Lower lobe of right lung (tissue), 2 donors: ENCODE measurements around the gene ARNT2. TPM values are rescaled to one million over a fixed set of nuclear protein-coding genes. Genes with fewer than 3 reads are reported as not detected.

Experiments
- ATAC-seq, 2 donors: fragments of 200-7000 bp; cut with Tn5 transposase; one replicate each; pipeline ENCODE4 v1.9.1; 2020 to 2022; ENCODE audit warnings: mild to moderate bottlenecking in 2 of 2, moderate library complexity in 2 of 2
- DNase-seq: peaks from one replicate; pipeline ENCODE4 v3.0.0-alpha.2; 2020
- H3K27ac ChIP-seq: fragments of 200-600 bp; one replicate; pipeline ENCODE4 v1.8.0; 2022
- H3K27me3 ChIP-seq: fragments of 200-600 bp; one replicate; pipeline ENCODE4 v1.8.0; 2022; ENCODE audit warnings: low read depth
- H3K36me3 ChIP-seq: fragments of 200-600 bp; one replicate; pipeline ENCODE4 v1.8.0; 2022; ENCODE audit warnings: mild to moderate bottlenecking
- H3K4me1 ChIP-seq: fragments of 200-600 bp; one replicate; pipeline ENCODE4 v1.8.0; 2022
- H3K4me3 ChIP-seq: fragments of 200-600 bp; one replicate; pipeline ENCODE4 v1.8.0; 2022; ENCODE audit warnings: mild to moderate bottlenecking
- H3K9me3 ChIP-seq: fragments of 200-600 bp; one replicate; pipeline ENCODE4 v1.8.0; 2022
- CTCF ChIP-seq: fragments of 200-600 bp; IDR thresholded peaks from one replicate; pipeline ENCODE4 v1.8.0; 2022; ENCODE audit warnings: antibody characterized with exemption, mild to moderate bottlenecking
- intact Hi-C: fragments of 100-400 bp; cut with DNase I; formaldehyde crosslinking; loops from one replicate; pipeline ENCODE4 v1.11.0; 2022
- total RNA-seq: library from RNA; stranded (reverse); fragmentation: NEBNext Ultra II Directional; extraction: Animal tissue kit (Norgen Biotek cat#: 25700); gene quantifications from one replicate; pipeline ENCODE4 v1.2.1, GENCODE V29; 2021
- donor health status: DM: no; HTN: yes; CAD: no; lungs with severe emphysema.

ARNT2 gene
- total RNA-seq, 1 donor from 2014 or later, result 11.4 TPM

GRCh38 chr15:80549191-80549590 lies 145.0 kb downstream of the ARNT2 start:
- no peak overlapping the region for H3K4me3 ChIP-seq
- no peaks in the 10 kb centered on the region for H3K9me3 ChIP-seq
- no peak for TF ChIP-seq CTCF
- no peak for ATAC-seq
- H3K27me3 ChIP-seq, result no peaks in the 10 kb centered on the region
- peaks cover 19% of the 10 kb centered on the region for H3K4me1 ChIP-seq
- H3K27ac ChIP-seq, result no peak overlapping the region
- intact Hi-C loops, result no loop called here
- H3K36me3 ChIP-seq, result no peaks in the 10 kb centered on the region
- no peak for DNase-seq

GRCh38 chr15:80549654-80550053 lies 145.5 kb downstream of the ARNT2 start:
- peaks cover 20% of the 10 kb centered on the region for H3K4me1 ChIP-seq
- no peak overlapping the region for H3K27ac ChIP-seq
- no peak for DNase-seq
- H3K4me3 ChIP-seq, result no peak overlapping the region
- intact Hi-C loops, result no loop called here
- TF ChIP-seq CTCF, result no peak
- no peak for ATAC-seq
- H3K36me3 ChIP-seq, result no peaks in the 10 kb centered on the region
- H3K27me3 ChIP-seq, result no peaks in the 10 kb centered on the region
- no peaks in the 10 kb centered on the region for H3K9me3 ChIP-seq

- Histone ChIP-seq H3K4me3 (no peak overlapping the region), H3K9me3 (no peaks in the 10 kb centered on the region), H3K4me1 (peaks cover 26% of the 10 kb centered on the region), H3K36me3 (no peaks in the 10 kb centered on the region), H3K27ac (no peak overlapping the region), H3K27me3 (no peaks in the 10 kb centered on the region)
- DNase-seq, result no peak
- intact Hi-C loops, result no loop called here
- ATAC-seq, result peak; percentile 89 to 92
- no peak for TF ChIP-seq CTCF
Measured at GRCh38 chr15:80550219-80550907, 146.2 kb downstream of the ARNT2 start.

- Histone ChIP-seq H3K36me3 (no peaks in the 10 kb centered on the region), H3K27ac (no peak overlapping the region), H3K4me3 (no peak overlapping the region), H3K27me3 (no peaks in the 10 kb centered on the region), H3K9me3 (no peaks in the 10 kb centered on the region), H3K4me1 (peaks cover 26% of the 10 kb centered on the region)
- no peak for DNase-seq
- intact Hi-C loops, result no loop called here
- no peak for TF ChIP-seq CTCF
- ATAC-seq, result peak in 1 of 2 donors; percentile 23
Measured at GRCh38 chr15:80550908-80551260, 146.7 kb downstream of the ARNT2 start.

- Histone ChIP-seq H3K27ac (no peak overlapping the region), H3K36me3 (no peaks in the 10 kb centered on the region), H3K27me3 (no peaks in the 10 kb centered on the region), H3K9me3 (no peaks in the 10 kb centered on the region), H3K4me1 (peaks cover 26% of the 10 kb centered on the region), H3K4me3 (no peak overlapping the region)
- TF ChIP-seq CTCF, result no peak
- intact Hi-C loops, result no loop called here
- DNase-seq, result no peak
- no peak for ATAC-seq
Measured at GRCh38 chr15:80551348-80551747, 147.2 kb downstream of the ARNT2 start.
